Measurements from ENCODE around the gene RESP18. TPM values are rescaled to one million over a fixed set of nuclear protein-coding genes. Genes with fewer than 3 reads are reported as not detected.
"Not testable (repeated sequence)": the region's sequence is repeated elsewhere in the genome, so short reads cannot be mapped to it uniquely, and the experiment has no call there.

Gene RESP18
- total RNA-seq, 2 donors from 2014 or later = not detected

DNA sequence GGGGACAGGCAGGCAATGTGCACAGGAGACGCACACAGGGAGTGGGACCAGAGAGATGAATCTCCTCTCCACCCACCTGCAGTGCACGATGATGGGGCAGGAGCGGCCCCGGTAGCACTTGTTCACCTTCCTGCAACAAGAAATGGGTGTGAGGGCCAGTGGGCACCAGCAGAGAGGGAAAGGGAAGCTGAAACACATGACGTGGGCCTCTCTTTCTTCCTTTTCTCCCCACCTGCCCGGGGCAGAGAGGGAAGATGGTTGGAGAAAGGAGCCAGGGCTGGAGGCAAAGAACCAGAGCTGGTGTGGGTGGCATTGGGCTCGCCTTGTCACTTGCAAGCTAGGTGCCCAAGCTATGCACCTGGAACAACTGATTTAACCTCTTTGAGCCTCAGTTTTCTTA lies 41.1 kb downstream of the RESP18 start:
- Histone ChIP-seq H3K27ac (no peak overlapping the region), H3K9me3 (no peaks in the 10 kb centered on the region), H3K27me3 (replicated peaks; ENCODE audit: insufficient read depth) (no peaks in the 10 kb centered on the region), H3K4me1 (ENCODE audit: control insufficient read depth in 1 of 2, low read depth in 2 of 2) (peaks cover 8 to 28% of the 10 kb centered on the region in 2 donors), H3K36me3 (no peaks in the 10 kb centered on the region), H3K4me3 (no peak overlapping the region)
- no peak for DNase-seq (ENCODE audit: low spot score)
- TF ChIP-seq, protein P1, sequence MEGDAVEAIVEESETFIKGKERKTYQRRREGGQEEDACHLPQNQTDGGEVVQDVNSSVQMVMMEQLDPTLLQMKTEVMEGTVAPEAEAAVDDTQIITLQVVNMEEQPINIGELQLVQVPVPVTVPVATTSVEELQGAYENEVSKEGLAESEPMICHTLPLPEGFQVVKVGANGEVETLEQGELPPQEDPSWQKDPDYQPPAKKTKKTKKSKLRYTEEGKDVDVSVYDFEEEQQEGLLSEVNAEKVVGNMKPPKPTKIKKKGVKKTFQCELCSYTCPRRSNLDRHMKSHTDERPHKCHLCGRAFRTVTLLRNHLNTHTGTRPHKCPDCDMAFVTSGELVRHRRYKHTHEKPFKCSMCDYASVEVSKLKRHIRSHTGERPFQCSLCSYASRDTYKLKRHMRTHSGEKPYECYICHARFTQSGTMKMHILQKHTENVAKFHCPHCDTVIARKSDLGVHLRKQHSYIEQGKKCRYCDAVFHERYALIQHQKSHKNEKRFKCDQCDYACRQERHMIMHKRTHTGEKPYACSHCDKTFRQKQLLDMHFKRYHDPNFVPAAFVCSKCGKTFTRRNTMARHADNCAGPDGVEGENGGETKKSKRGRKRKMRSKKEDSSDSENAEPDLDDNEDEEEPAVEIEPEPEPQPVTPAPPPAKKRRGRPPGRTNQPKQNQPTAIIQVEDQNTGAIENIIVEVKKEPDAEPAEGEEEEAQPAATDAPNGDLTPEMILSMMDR (IDR thresholded peaks at IDR 0.05) = no peak
- no peak for ATAC-seq (ENCODE audit: insufficient number of reproducible peaks, low FRiP score, low read depth)

- TF ChIP-seq, protein P1 (IDR thresholded peaks at IDR 0.05) = no peak
- Histone ChIP-seq H3K4me3 (no peak overlapping the region), H3K36me3 (no peaks in the 10 kb centered on the region), H3K9me3 (no peaks in the 10 kb centered on the region), H3K27me3 (replicated peaks; ENCODE audit: insufficient read depth) (no peaks in the 10 kb centered on the region), H3K4me1 (ENCODE audit: control insufficient read depth in 1 of 2, low read depth in 2 of 2) (peaks cover 8 to 28% of the 10 kb centered on the region in 2 donors), H3K27ac (peak overlapping the region; percentile 81 to 82)
- no peak for DNase-seq (ENCODE audit: low spot score)
- no peak for ATAC-seq (ENCODE audit: insufficient number of reproducible peaks, low FRiP score, low read depth)
Observed at GRCh38 chr2:219290381-219291171, 42.0 kb downstream of the RESP18 start.

- Histone ChIP-seq H3K27ac (peak overlapping the region; percentile 81 to 82), H3K9me3 (no peaks in the 10 kb centered on the region), H3K4me3 (no peak overlapping the region), H3K4me1 (ENCODE audit: control insufficient read depth in 1 of 2, low read depth in 2 of 2) (peaks cover 8 to 23% of the 10 kb centered on the region in 2 donors), H3K36me3 (peaks cover 3% of the 10 kb centered on the region), H3K27me3 (replicated peaks; ENCODE audit: insufficient read depth) (no peaks in the 10 kb centered on the region)
- DNase-seq (ENCODE audit: low spot score) (peak; percentile 49), ATAC-seq (ENCODE audit: insufficient number of reproducible peaks, low FRiP score, low read depth) (peak; percentile 58)
- TF ChIP-seq, protein P1 (IDR thresholded peaks at IDR 0.05) = no peak
Observed at GRCh38 chr2:219289537-219290361, 42.8 kb downstream of the RESP18 start.

- Histone ChIP-seq H3K27me3 (replicated peaks; ENCODE audit: insufficient read depth) (no peaks in the 10 kb centered on the region), H3K27ac (peak overlapping the region; percentile 81 to 82), H3K36me3 (peaks cover 9% of the 10 kb centered on the region), H3K9me3 (no peaks in the 10 kb centered on the region), H3K4me1 (ENCODE audit: control insufficient read depth in 1 of 2, low read depth in 2 of 2) (peaks cover 6 to 19% of the 10 kb centered on the region in 2 donors), H3K4me3 (no peak overlapping the region)
- TF ChIP-seq, protein P1 (IDR thresholded peaks at IDR 0.05) = no peak
- no peak for ATAC-seq (ENCODE audit: insufficient number of reproducible peaks, low FRiP score, low read depth)
- DNase-seq (ENCODE audit: low spot score) = no peak
Observed at GRCh38 chr2:219289195-219289536, 43.4 kb downstream of the RESP18 start.

GRCh38 chr2:219287580-219288265 lies 44.8 kb downstream of the RESP18 start:
- H3K4me1 ChIP-seq (ENCODE audit: control insufficient read depth in 1 of 2, low read depth in 2 of 2) = peaks cover 5 to 15% of the 10 kb centered on the region in 2 donors
- H3K27ac ChIP-seq = no peak overlapping the region
- H3K36me3 ChIP-seq = peaks cover 21% of the 10 kb centered on the region
- DNase-seq (ENCODE audit: low spot score) = no peak
- H3K27me3 ChIP-seq (replicated peaks; ENCODE audit: insufficient read depth) = no peaks in the 10 kb centered on the region
- no peaks in the 10 kb centered on the region for H3K9me3 ChIP-seq
- no peak for ATAC-seq (ENCODE audit: insufficient number of reproducible peaks, low FRiP score, low read depth)
- TF ChIP-seq, protein P1 (IDR thresholded peaks at IDR 0.05) = no peak
- H3K4me3 ChIP-seq = no peak overlapping the region

GRCh38 chr2:219287116-219287440 lies 45.5 kb downstream of the RESP18 start:
- H3K4me3 ChIP-seq; DNase-seq (ENCODE audit: low spot score); H3K9me3 ChIP-seq; ATAC-seq (ENCODE audit: insufficient number of reproducible peaks, low FRiP score, low read depth); H3K27me3 ChIP-seq (replicated peaks; ENCODE audit: insufficient read depth); H3K27ac ChIP-seq: not testable (repeated sequence)
- H3K4me1 ChIP-seq (ENCODE audit: control insufficient read depth in 1 of 2, low read depth in 2 of 2) = peaks cover 5 to 15% of the 10 kb centered on the region in 2 donors
- peaks cover 26% of the 10 kb centered on the region for H3K36me3 ChIP-seq

Data from thoracic aorta (tissue), 2 donors.